Measurements from ENCODE around the gene ZBTB46.

DNA sequence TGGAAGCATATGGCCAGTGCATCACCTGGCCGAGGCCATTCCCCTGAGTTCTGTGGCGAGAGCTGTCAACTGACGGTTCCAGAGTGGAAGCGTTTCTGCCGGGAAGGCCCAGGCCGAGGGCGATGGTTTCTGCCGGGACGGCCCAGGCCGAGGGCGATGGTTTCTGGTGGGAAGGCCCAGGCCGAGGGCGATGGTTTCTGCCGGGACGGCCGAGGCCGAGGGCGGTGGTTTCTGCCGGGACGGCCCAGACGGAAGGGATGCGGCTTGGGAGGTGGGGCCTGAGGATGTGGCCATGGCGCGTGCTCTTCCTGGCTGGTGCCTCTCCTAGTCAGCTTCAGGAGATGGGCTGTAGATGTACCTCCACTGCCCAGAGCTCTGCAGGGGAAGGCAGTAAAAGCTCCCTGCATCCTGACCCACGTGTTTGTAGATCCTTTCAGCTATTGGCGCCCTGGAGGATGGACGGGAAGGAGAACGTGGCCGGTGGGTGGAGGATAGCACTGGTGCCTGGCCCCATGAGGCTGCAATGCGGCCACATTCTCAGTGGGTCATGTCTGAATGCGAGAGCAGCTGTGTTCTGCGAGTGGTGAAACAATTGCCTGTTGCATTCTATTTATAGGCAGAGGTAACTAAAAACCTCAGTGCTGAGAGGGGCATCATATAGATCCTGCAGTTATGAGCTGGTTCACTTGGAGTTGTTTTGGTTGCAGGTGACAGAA is 46.8 kb upstream of the ZBTB46 start:
- TF ChIP-seq TAF1 (IDR thresholded peaks at IDR 0.05; ENCODE audit: borderline replicate concordance, insufficient read depth, low read length) (no peak), POLR2AphosphoS5 (IDR thresholded peaks at IDR 0.05; ENCODE audit: low read depth, low read length) (no peak), SIN3A (IDR thresholded peaks at IDR 0.05; ENCODE audit: borderline replicate concordance, insufficient read depth, low read length) (no peak)
- TF ChIP-seq, protein P1, sequence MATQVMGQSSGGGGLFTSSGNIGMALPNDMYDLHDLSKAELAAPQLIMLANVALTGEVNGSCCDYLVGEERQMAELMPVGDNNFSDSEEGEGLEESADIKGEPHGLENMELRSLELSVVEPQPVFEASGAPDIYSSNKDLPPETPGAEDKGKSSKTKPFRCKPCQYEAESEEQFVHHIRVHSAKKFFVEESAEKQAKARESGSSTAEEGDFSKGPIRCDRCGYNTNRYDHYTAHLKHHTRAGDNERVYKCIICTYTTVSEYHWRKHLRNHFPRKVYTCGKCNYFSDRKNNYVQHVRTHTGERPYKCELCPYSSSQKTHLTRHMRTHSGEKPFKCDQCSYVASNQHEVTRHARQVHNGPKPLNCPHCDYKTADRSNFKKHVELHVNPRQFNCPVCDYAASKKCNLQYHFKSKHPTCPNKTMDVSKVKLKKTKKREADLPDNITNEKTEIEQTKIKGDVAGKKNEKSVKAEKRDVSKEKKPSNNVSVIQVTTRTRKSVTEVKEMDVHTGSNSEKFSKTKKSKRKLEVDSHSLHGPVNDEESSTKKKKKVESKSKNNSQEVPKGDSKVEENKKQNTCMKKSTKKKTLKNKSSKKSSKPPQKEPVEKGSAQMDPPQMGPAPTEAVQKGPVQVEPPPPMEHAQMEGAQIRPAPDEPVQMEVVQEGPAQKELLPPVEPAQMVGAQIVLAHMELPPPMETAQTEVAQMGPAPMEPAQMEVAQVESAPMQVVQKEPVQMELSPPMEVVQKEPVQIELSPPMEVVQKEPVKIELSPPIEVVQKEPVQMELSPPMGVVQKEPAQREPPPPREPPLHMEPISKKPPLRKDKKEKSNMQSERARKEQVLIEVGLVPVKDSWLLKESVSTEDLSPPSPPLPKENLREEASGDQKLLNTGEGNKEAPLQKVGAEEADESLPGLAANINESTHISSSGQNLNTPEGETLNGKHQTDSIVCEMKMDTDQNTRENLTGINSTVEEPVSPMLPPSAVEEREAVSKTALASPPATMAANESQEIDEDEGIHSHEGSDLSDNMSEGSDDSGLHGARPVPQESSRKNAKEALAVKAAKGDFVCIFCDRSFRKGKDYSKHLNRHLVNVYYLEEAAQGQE (IDR thresholded peaks at IDR 0.05; ENCODE audit: insufficient read depth in 1 of 2, low read depth in 2 of 2, low read length in 2 of 2) = no peak
